H1 (cell line): ENCODE data around the gene ATP2A3. TPM values are rescaled to one million over a fixed set of nuclear protein-coding genes. Genes with fewer than 3 reads are reported as not detected.

ENCODE experiments used
- BACH1 ChIP-seq: IDR thresholded peaks from 2 replicates; pipeline ENCODE4 v1.6.1; 2012; ENCODE audit warnings: low read length, improper control_type of control experiment
- E2F6 ChIP-seq: IDR thresholded peaks from 2 replicates; pipeline ENCODE4 v1.6.1; 2012; ENCODE audit warnings: inconsistent platforms
- polyA plus RNA-seq, 7 experiments: library from polyadenylated mRNA; depleted of rRNA in 3 of 7; stranded (reverse) in 5 of 7; unstranded in 2 of 7; fragments of >200 nt in 5 of 7; fragments of 200-250 nt in 2 of 7; gene quantifications; 1 replicate in 5 of 7; 2 replicates in 1 of 7; 4 replicates in 1 of 7; pipeline versions ENCODE4 v1.2.1 to v1.2.3, GENCODE V29; 2011 to 2013; ENCODE audit warnings: missing spikeins in 2 of 7, mixed read lengths in 2 of 7
- total RNA-seq: library from RNA; stranded (reverse); fragmentation: NEBNext Ultra II Directional; extraction: Animal tissue kit (Norgen Biotek cat#: 25700); gene quantifications from 2 replicates; pipeline ENCODE4 v1.2.1, GENCODE V29; 2021

ATP2A3 gene
- total and polyA plus RNA-seq, 2 of the 8 experiments (the other 6 are each of a cell fraction or from before 2014, with no cell fraction given) = 18.4 to 32.5 TPM

GRCh38 chr17:3963237-3964201 lies 718 bp downstream of the ATP2A3 start (continued):
- peak; percentile 25; the same call in 1 of the 2 replicates for TF ChIP-seq E2F6
- TF ChIP-seq BACH1 = no peak
